ENCODE data around the gene IL10RA.

The IL10RA gene

DNA sequence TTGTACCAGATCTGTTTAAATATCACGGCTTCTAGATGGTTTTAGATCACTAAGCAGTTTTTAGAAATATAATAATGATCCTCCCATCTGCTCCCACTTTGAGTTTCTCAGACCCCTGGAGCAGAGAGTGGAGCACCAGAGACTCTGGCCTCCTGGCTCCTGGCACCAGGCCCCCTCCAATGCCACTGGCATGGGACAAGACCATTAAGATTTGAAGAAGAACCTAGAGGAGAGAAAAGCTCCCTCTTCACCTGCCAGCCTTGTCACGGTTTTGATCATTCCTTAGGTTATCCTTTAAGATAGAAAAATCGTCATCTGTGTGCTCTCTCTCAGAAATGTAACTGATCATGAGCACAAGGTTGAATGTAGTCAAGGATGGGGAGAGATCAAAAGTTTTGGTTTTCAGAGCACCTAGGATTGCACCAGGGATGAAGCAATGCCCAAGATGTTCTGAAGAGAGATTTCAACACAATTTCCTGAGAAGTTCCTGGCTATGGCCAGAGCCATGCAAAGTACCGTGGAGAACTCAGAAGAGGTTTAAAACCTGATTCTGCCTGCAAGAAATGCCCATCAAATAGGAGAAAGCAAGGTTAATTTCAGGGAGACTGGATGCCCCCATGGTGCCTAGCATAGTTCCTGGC lies 22.2 kb downstream of the IL10RA start:
- no peak for DNase-seq

DNA sequence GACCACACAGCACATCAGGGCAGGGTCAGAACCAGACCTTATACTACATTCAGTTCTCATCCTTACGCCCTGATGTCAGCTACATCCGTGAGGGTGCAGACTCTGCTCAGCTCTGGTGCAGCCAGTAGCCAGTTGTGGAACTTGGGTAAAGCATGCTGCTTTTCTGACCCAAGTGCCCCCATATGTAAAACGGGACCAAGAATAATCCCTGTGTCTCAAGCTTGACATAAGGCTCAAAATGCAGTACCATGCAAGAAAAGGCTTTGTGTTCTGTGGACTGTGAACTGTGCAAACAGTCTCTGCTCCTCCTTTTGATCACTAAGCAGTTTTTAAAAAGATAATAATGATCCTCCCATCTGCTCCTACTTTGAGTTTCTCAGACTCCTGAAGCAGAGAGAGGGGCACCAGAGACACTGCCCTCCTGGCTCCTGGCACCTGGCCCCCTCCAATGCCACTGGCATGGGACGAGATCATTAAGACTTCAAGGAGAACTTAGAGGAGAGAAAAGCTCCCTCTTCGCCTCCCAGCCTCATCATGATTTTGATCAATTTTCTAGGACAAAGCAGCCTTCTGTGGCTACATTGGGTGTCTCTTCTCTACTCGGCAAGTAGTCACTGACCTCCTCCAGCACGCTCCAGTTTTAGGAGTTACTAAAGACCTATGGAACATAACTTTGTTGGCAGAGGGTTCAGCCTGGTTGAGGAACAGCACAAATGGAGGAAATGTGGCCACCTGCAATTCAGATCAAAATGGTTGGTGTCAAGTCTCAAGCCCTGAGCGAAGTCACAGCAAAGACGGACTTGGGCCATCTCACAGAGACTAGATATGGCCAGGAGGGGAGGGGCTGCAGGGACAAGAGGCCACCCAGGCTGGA lies 23.9 kb downstream of the IL10RA start:
- peak; percentile 3 for DNase-seq

DNA sequence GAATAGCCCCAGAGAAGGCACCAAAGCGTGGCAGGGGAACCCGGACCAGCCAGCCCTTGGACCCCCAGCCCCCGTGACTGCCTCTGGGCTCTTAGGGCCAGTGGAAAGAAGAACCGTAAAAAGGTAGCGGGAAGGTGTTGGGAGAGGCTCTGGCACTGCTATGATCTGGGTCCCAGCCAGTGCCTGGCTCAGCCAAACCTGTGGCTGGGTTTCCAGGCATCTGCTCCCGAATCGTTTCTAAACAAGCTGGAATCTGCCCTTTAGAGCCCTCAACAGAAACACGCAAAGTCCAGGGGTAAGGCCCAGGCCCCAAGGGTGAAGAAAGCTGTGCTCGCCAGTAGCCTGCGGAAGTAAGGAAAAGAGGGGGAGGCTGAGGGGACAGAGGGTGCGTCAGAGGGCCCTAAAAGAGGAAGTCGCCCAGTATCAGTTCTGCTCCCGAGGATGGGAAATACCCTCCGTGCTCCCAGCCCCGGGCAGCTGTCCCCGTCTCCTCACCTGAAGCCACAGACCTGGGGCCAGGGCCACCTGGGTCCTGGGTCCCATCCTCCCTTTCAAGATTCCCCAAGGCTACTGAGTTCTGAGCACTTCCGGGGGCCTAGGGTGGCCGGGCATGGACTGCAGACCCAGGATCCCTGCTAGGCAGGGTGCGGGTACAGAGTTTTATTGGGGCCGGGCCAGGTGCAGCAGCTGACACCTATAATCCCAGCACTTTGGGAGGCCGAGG lies 24.7 kb downstream of the IL10RA start:
- DNase-seq, result peak; percentile 7

DNA sequence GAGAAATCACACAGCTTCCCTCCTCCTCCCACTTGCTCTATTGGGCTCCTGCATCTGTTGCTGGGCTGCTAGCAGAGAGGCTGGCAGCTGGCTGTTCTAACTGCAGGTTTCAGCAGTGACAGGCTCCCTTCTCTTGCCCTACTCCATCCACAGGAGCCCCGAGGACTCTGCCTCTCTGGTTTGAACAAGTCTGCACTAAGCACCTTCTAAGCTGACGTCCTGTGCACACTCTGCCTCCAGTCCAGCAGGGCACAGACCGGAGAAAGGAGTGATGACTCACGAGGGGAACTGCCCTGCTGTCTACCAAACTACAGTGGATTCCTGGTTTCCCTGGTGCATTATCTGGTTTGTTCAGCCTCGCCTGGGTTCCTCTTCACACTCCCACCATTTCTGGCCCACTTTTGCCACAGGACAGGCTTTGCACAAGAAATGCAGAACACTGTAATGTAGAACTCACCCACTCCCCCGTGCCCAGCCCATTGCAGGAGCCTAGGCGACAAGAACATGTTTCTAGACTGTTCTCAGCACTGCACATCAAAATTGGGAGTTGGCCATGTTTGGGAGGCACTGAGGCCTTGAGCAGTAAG lies 26.0 kb downstream of the IL10RA start:
- DNase-seq, result peak; percentile 55

GRCh38 chr11:118014022-118014421 lies 27.8 kb downstream of the IL10RA start:
- peak; percentile 2 for DNase-seq

DNA sequence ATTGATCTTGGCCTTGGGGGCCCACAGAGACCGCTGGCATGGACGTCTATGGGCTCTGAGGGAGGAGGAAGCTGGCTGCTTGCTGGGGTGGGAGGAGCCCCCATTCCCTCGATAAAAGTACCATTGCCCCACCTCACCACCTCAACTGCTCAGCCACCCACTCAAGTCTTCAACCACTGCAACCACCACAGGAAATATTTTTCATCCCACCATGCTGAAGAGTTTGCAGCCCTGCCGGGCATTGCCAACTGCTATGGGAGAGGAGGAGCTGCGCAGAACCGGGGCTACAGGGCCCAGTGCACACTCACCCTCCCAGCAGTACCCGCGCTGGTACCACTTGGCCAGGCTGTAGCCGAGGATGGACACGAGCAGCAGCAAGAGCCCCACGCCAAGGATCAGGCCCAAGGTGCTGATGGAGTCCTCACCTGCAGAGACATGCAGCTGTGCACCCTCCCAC lies 29.2 kb downstream of the IL10RA start:
- DNase-seq, result no peak

DNA sequence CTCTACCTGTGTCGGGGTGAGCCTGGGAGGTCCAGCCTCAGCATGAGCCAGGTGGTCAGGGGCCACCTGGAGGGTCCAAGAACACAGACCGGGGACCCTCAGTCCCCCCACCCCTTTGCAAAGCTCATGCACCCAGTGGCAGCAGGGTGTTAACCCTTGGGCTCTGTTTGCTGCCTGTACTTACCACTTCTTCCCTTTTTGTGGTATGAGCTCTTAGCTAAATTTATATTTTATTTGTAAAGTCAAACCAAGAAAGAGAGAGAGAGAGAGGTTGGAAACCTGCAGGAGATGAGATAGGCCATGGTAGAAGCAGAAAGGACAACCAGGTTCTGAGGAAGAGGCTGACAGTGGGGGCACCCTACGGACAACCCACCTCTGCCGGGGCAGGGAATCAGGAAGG lies 29.9 kb downstream of the IL10RA start:
- no peak for DNase-seq

GRCh38 chr11:118017111-118017510 lies 30.9 kb downstream of the IL10RA start:
- no peak for DNase-seq

GRCh38 chr11:118017631-118018315 lies 31.6 kb downstream of the IL10RA start:
- no peak for DNase-seq

- DNase-seq, result no peak
Observed at GRCh38 chr11:118018401-118018800, 32.2 kb downstream of the IL10RA start.

DNA sequence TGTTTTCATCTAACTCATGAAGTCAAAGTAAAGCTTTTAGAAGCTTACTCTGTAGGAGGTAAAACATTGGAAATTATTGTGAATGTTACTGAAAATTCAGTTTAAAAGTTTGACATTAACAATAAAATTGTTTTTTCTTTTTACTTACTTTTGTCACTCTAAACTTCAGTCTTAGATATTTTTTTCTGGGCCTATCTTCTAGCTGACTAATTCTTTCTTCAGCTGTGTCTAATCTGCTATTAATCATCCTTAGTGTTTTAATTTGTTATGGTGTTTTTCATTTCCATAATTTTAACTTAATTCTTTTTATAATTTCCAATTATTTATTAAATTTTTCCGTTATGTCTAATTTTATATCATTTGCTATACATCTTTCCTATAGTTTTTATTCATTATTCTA lies 35.0 kb downstream of the IL10RA start:
- DNase-seq, result no peak

DNA sequence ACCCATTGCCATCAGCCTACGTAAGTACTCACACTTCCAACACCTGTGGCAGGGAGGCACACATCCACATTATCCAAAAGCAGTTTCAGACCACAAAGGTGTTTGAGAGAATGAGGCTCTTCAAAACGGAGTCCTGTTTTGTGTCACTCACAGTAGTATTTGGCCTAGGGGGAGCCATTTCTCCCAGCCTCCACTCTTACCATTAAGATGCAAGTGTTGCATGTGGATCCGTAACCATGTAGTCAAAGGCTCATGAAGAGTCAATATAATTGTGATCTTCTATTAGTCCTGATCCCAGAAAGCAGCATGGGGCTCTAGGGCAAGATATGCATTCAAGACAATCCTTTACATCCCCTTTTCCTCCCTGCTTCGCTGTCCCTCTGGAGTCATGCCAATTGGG lies 41.5 kb downstream of the IL10RA start:
- no peak for DNase-seq

GRCh38 chr11:118028626-118029025 lies 42.4 kb downstream of the IL10RA start:
- DNase-seq, result no peak

- DNase-seq, result no peak
Observed at GRCh38 chr11:118033443-118033842, 47.2 kb downstream of the IL10RA start.

DNA sequence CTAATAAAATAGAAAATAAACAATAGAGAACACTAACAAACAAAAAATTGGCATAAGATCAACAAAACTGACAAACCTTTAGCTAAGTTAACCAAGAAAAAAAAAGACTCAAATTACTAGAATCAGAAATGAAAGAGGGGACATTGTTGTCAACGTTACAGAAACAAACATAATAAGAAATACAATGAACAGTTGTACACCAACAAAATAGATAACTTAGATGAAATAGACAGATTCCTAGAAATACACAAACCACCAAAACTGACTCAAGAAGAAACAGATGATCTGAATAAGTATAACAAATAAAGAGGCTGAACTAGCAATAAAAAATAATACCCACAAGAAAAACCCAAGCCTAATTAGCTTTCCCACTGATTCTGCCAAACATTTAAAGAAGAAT lies 55.9 kb downstream of the IL10RA start:
- no peak for DNase-seq

DNA sequence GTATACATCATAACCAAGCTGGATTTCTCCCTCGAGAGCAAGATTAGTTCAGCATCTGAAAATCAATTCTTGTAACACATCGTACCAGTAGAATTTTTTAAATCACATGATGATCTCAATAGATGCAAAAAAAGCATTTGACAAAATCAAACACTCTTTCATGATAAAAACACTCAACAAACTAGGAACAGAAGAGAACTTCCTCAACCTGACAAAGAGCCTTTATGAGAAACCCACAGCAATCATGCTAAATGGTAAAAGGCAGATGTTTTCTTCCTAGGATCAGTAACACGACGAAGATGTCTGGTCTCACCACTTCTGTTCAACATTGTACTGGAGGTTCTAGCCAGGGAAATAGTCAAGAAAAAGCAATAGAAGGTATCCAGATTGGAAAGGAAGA lies 56.6 kb downstream of the IL10RA start:
- DNase-seq, result no peak

GRCh38 chr11:118045191-118045590 lies 59.0 kb downstream of the IL10RA start:
- DNase-seq, result peak; percentile 24

DNA sequence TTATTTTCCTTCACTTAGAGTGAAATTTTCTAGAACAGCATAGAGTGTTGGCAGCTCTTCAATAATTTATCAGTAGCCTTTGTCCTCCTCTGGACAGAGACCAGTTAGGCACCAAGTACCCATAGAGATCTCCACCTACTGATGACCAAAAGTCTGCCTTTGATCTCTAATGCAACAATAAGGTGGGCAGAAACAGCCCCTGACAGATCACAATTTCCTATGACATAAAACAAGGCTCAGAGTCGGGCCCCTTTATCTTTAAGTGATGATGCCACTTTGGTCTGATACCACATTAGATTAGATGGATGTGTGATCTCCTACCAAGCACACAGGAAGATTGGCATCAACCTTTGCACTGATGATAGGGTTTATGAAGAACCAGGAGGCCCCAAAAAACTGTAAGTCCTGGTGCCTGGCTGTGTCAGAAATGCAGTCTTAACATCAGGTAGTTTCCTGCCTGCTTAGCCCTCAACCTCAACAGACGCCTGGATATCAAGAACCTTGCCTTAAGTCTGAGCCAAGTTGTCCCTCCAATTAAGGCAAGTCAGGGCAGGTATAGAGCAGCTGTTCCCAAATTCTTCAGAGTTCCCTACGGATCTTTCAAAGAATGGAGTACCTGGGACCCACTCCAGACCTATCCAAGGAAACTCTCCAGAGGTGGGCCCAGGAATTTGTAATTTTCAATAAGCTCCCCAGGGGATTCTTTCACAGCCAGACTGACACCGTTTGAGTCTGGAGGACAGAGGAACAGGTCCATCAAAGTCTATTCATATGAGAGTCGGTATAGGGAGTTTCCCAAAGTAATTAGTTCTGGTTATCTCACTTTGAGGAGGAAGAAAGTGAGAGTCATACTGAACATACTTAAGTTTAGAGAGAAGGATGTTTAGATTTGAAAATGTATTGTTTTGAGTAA lies 60.1 kb downstream of the IL10RA start:
- DNase-seq, result peak; percentile 64

DNA sequence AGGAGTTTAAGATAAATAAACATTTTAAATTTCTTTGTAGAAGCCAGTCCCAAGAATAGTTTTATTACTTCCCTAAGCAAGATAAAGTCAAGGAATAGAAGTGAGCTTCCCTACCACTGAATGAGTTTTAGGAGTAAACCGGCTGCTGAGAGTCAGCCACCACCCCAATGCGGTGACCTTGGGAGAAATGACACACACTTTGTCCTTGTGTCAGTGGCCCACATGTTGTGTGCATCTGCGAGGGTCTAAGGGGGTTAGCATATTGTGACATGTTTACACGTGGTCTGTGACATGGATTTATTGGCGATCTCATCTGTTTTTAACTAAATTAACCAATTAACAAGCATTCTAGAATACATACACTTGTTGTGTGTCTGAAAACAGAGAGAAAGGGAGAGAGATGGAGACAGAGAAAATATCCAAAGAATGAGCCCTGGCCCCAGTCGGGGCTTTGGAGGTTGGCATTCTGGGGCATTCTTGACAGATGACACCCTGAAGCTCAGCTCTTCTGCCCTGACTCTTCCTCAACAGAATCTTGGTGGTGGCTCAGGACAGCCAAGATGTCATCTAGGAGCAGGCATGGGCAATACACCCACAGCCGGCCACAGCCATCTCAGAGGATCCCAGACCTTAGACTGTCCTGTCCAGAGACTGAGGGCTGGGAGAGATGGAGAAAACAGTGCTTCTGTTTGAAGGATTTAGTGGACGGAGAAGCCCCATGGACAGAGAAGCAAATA lies 60.9 kb downstream of the IL10RA start:
- DNase-seq, result no peak

DNA sequence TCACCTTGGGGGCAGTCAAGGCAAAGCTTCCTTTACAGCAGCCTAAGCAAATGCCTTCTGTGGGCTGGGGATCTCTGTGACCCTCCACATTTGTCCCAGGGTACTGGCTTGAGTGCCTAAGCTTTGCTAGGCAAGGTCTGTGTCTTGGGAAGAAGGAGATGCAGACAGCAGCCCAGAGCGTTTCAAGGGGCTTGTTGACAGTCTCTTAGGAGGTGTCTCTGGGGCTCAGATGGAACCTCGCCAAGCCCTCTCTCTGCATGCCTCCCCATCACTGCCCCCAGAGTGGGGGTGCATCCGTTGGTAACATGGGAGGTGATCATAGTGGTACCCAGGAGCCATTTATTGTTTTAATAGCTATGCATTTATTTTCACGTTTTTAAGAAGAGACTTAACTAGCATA lies 61.6 kb downstream of the IL10RA start:
- DNase-seq, result no peak
